Fibroblast of pulmonary artery (primary cell): ENCODE data around the gene ZBTB45.

Experiments
- DNase-seq: peaks from one replicate; pipeline ENCODE4 v3.0.0-alpha.2; 2010; ENCODE audit warnings: low read depth
- H3K4me3 ChIP-seq: replicated peaks from 2 replicates; pipeline ENCODE4 v1.5.1; 2011; ENCODE audit warnings: low read depth, mild to moderate bottlenecking, control low read depth, low read length, moderate library complexity
- TF ChIP-seq, protein P1 (sequence below): IDR thresholded peaks from 2 replicates; pipeline ENCODE4 v1.5.1; 2011; ENCODE audit warnings: mild to moderate bottlenecking, control low read depth, low read length, inconsistent platforms; ENCODE audit errors: missing control alignments

Gene ZBTB45

DNA sequence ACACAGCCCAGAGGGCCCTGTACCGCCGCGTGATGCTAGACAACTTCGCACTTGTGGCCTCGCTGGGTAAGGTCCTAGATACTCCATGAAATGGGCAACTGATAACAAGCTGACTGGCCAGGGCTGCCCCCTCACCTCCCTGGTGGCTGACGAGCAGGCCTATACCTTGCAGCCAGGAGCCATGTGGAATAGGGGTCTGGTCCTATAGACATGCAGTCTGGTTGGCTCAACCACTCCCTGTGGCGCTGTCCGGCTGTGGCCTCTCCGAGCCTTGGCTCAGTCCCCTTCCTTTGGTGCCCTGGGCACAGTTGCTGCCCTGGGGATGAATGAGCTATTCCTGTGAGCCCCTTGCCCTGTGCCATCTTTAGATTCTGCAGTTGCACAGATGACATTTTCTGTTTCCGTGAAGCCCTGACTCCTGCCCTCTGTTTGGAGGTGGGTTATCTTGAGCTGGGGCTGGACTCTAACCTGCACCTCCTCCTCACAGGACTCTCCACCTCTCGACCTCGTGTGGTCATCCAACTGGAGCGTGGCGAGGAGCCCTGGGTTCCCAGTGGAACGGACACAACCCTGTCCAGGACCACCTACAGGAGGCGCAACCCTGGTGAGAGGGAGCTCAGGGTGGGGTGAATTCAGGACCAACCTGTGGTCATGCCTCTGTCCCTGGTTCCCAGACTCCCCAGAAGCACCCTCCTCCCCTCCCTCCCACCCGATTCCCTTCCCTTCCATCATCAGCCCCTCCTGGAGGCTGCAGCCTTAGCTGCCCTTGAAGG, 50.2 kb downstream of the ZBTB45 start:
- TF ChIP-seq, protein P1, sequence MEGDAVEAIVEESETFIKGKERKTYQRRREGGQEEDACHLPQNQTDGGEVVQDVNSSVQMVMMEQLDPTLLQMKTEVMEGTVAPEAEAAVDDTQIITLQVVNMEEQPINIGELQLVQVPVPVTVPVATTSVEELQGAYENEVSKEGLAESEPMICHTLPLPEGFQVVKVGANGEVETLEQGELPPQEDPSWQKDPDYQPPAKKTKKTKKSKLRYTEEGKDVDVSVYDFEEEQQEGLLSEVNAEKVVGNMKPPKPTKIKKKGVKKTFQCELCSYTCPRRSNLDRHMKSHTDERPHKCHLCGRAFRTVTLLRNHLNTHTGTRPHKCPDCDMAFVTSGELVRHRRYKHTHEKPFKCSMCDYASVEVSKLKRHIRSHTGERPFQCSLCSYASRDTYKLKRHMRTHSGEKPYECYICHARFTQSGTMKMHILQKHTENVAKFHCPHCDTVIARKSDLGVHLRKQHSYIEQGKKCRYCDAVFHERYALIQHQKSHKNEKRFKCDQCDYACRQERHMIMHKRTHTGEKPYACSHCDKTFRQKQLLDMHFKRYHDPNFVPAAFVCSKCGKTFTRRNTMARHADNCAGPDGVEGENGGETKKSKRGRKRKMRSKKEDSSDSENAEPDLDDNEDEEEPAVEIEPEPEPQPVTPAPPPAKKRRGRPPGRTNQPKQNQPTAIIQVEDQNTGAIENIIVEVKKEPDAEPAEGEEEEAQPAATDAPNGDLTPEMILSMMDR, result no peak
- no peak for DNase-seq
- no peak overlapping the region for H3K4me3 ChIP-seq

DNA sequence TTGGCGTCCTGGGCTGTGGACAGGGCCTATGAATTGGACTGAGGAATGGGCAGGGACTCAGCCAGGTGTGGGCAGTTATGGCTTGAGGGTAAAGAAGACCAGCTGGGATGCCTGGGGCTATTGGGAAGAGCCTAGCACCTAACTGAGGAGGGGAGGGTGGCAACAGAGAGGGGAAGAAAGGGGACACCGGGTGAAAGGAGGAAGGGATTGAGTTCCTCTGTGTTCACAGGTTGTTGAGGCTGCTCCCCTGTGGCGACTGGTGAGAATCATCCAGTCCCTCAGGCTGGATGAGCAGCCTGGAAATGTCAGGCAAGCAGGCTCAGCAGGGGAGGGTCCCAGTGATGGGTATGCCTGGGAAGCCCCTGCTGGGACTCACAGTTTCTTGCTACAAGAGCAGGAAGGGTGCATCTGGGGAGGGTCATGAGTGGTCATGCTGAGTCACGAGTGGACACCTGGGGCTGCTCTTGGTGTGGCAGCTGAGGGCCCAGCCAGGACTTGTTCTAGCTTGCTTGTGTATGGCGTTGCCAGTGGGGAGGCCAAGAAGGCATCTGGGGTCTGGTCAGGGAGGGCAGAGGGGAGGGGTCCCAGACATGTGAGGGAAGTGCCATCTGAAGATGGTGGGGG, 51.3 kb downstream of the ZBTB45 start:
- TF ChIP-seq, protein P1, result no peak
- H3K4me3 ChIP-seq, result peak overlapping the region; percentile 32
- DNase-seq, result no peak

DNA sequence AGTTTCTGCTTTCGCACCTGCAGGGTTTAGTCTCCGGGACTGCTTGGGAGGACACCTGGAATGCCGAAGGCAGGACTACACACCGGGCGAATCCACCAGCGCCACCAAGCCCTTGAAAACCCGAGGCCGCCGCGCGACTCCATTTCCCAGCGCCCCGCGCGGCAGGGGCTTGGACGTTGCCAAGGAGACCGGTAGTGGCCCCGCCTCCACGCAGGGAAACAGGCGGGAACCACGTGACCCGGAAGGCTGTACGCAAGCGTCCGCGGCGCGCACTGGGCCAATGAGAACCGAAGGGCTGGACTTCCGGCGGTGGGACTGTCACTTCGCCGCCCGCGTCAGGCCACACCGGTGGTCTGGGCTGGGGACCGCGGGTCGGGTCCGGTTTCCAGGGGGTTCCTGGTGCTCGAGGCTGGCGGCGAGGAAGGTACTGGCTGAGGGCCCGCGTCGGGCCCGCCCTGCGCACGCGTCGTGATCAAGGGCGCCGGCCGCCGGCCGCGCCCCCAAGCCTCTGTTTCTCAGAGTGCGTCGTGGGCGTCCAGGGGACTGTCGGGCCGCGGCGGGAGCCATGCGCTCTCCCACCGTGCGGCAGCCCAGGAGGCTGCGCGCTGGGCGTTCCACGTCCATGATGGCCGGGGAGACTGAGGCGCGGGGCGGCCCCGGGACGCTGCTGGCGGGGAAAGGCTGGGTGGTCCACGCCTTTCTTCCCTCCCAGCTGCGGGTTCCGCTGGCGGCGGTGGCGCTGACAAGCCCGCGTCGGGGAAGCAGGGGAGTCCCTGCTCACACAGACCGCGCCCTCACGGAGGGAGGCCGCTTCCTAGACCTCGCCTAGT, 52.6 kb downstream of the ZBTB45 start, which contains the start of gene ZNF324:
ZNF324 (plus strand) TSS at position 321 of the 830 bp plus-strand sequence. CDS start 2,106 bp downstream, outside the sequence.
- TF ChIP-seq, protein P1, result no peak
- H3K4me3 ChIP-seq, result peak within 1 kb of the TSS; percentile 76
- DNase-seq, result peak; percentile 96

DNA sequence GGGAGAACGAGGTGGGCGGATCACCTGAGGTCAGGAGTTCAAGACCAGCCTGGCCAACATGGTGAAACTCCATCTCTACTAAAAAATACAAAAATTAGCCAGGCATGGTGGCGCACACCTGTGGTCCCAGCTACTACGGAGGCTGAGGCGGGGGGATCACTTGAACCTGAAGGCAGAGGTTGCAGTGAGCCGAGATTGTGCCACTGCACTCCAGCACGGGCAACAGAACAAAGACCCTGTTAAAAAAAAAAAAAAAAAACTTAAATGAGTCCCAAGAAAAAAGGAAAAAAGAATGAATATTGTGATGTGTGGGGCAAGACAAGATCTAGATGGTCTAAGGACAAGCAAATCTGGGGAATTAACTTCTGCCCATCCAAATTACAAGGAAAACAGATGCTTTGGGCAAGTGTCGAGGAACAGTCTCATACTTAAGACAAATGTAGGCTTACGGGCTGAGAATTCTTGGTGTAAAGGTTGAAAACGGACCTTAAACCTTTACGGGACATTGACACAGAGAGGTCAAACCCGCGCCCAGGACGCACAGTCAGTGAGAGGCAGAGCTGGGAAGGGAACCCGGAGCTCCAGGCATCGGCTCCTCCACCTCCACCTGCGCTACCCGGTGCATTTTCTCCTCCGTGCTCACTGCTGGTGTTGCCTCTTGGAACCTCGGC, 53.4 kb downstream of the ZBTB45 start:
- TF ChIP-seq, protein P1, result no peak
- H3K4me3 ChIP-seq, result peak overlapping the region; percentile 76

More for the DNA sequence above, 53.4 kb downstream of the ZBTB45 start:
- DNase-seq, result no peak
